ENCODE data around the gene C17orf75.

C17orf75 gene

GRCh38 chr17:32285746-32286517 is 56.0 kb downstream of the C17orf75 start:
- CTCF ChIA-PET: interaction anchor here (1.5 kb wide), 1 partner anchor 34 kb away, joined by 3 read pairs; no protein-coding TSS in a partner anchor
- POLR2A ChIA-PET: no interaction called here
- TF ChIP-seq CTCF (IDR thresholded peaks at IDR 0.05; ENCODE audit: insufficient read depth, low read length, missing control alignments): no peak
- no peak overlapping the region for H3K4me3 ChIP-seq (ENCODE audit: low read depth, low read length)
- no peak for DNase-seq (ENCODE audit: low read depth, low spot score)

- CTCF ChIA-PET: interaction anchor here (1.5 kb wide), 1 partner anchor 34 kb away, joined by 3 read pairs; no protein-coding TSS in a partner anchor
These were observed 56.7 kb downstream of the C17orf75 start for GRCh38 chr17:32285306-32285705.

GRCh38 chr17:32283745-32284201 is 58.2 kb downstream of the C17orf75 start:
- no peak overlapping the region for H3K4me3 ChIP-seq (ENCODE audit: low read depth, low read length)
- ChIA-PET POLR2A (no interaction called here), CTCF (no interaction called here)
- DNase-seq (ENCODE audit: low read depth, low spot score): no peak
- no peak for TF ChIP-seq CTCF (IDR thresholded peaks at IDR 0.05; ENCODE audit: insufficient read depth, low read length, missing control alignments)

More at GRCh38 chr17:32285306-32285705, 56.7 kb downstream of the C17orf75 start:
- no peak for TF ChIP-seq CTCF (IDR thresholded peaks at IDR 0.05; ENCODE audit: insufficient read depth, low read length, missing control alignments)
- H3K4me3 ChIP-seq (ENCODE audit: low read depth, low read length): no peak overlapping the region
- DNase-seq (ENCODE audit: low read depth, low spot score): no peak
- POLR2A ChIA-PET: no interaction called here

GRCh38 chr17:32281011-32281451 is 60.9 kb downstream of the C17orf75 start:
- ChIA-PET CTCF (interaction anchor here (1.4 kb wide), 1 partner anchor 25 kb away, joined by 3 read pairs; no protein-coding TSS in a partner anchor), POLR2A (no interaction called here)
- no peak for DNase-seq (ENCODE audit: low read depth, low spot score)
- no peak overlapping the region for H3K4me3 ChIP-seq (ENCODE audit: low read depth, low read length)
- no peak for TF ChIP-seq CTCF (IDR thresholded peaks at IDR 0.05; ENCODE audit: insufficient read depth, low read length, missing control alignments)

- TF ChIP-seq CTCF (IDR thresholded peaks at IDR 0.05; ENCODE audit: insufficient read depth, low read length, missing control alignments): no peak
- no peak for DNase-seq (ENCODE audit: low read depth, low spot score)
- ChIA-PET CTCF (interaction anchor here (1.4 kb wide), 1 partner anchor 24 kb away, joined by 3 read pairs; no protein-coding TSS in a partner anchor), POLR2A (no interaction called here)
- no peak overlapping the region for H3K4me3 ChIP-seq (ENCODE audit: low read depth, low read length)
These were observed 61.9 kb downstream of the C17orf75 start for GRCh38 chr17:32279891-32280716.

GRCh38 chr17:32278815-32279214 is 63.2 kb downstream of the C17orf75 start:
- ChIA-PET CTCF (interaction anchor here (2.6 kb wide), 1 partner anchor 13 kb away, joined by 6 read pairs; the partner anchor contains the start of gene RHBDL3), POLR2A (no interaction called here)
- no peak for DNase-seq (ENCODE audit: low read depth, low spot score)
- TF ChIP-seq CTCF (IDR thresholded peaks at IDR 0.05; ENCODE audit: insufficient read depth, low read length, missing control alignments): no peak
- H3K4me3 ChIP-seq (ENCODE audit: low read depth, low read length): no peak overlapping the region

Measured in AG04449 (cell line).